GM12892 (cell line): ENCODE results near the gene CDH4.

Experiments
- POLR2A ChIP-seq: IDR thresholded peaks from 2 replicates; pipeline ENCODE4 v1.6.1; 2011; ENCODE audit warnings: low read depth, low read length, control low read depth
- POLR2AphosphoS5 ChIP-seq: IDR thresholded peaks from 2 replicates; pipeline ENCODE4 v1.6.1; 2011; ENCODE audit warnings: low read depth, low read length, control low read depth

GRCh38 chr20:61979701-61980635 lies 727.9 kb downstream of the CDH4 start:
- no peak for TF ChIP-seq POLR2AphosphoS5
- no peak for TF ChIP-seq POLR2A
